Measurements from ENCODE around the gene MEP1A. TPM values are rescaled to one million over a fixed set of nuclear protein-coding genes. Genes with fewer than 3 reads are reported as not detected.
"Not testable (repeated sequence)": the region's sequence is repeated elsewhere in the genome, so short reads cannot be mapped to it uniquely, and the experiment has no call there.

MEP1A gene
- total RNA-seq, 2 donors from 2014 or later, result 38.0 to 207 TPM

DNA sequence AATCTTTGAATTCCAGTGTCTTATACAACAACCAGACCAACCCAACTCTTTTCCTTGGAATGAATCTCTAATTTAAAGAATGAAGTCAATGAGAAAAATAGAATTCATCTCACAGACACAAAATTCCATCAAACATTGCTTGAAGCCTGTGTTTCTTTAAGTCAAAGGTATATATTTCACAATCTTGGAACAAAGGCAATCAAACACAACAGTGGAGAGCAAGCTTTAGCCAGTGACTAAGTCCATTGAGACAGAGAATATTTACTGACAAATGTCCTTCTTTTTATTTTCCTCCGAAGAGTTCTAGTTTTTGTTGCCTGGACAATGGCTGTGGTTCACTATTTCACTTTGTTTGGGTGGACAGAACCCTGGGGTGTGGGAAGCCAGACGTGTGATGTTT, 35.8 kb downstream of the MEP1A start:
- H3K27me3 ChIP-seq, result no peaks in the 10 kb centered on the region
- no peaks in the 10 kb centered on the region for H3K9me3 ChIP-seq
- no peak overlapping the region for H3K9ac ChIP-seq (ENCODE audit: low read depth in 2 of 2, low read length in 2 of 2)
- H3K27ac ChIP-seq, result no peak overlapping the region
- no peak overlapping the region for H3K4me3 ChIP-seq
- no peaks in the 10 kb centered on the region for H3K36me3 ChIP-seq
- H3K4me1 ChIP-seq, result no peaks in the 10 kb centered on the region
- DNase-seq, result no peak
- intact Hi-C loops (cut with DNase I), result no loop called here
- TF ChIP-seq, protein P1, sequence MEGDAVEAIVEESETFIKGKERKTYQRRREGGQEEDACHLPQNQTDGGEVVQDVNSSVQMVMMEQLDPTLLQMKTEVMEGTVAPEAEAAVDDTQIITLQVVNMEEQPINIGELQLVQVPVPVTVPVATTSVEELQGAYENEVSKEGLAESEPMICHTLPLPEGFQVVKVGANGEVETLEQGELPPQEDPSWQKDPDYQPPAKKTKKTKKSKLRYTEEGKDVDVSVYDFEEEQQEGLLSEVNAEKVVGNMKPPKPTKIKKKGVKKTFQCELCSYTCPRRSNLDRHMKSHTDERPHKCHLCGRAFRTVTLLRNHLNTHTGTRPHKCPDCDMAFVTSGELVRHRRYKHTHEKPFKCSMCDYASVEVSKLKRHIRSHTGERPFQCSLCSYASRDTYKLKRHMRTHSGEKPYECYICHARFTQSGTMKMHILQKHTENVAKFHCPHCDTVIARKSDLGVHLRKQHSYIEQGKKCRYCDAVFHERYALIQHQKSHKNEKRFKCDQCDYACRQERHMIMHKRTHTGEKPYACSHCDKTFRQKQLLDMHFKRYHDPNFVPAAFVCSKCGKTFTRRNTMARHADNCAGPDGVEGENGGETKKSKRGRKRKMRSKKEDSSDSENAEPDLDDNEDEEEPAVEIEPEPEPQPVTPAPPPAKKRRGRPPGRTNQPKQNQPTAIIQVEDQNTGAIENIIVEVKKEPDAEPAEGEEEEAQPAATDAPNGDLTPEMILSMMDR (IDR thresholded peaks at IDR 0.05), result no peak

DNA sequence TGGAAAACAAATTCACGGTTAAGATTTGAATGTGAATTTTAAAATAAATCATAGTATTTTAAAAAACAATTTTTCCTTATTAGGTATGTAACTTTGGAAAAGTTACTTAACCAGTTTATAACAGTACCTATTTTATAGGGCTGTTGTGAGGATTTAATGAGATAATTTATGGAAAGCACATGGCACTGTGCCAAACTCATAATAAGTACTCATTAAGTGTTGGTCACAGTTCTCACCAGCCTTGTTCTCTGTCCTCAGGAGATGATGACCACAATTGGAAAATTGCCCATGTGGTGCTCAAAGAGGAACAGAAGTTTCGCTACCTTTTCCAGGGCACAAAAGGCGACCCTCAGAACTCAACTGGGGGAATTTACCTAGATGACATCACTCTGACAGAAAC, 39.6 kb downstream of the MEP1A start:
- Histone ChIP-seq H3K9me3 (no peaks in the 10 kb centered on the region), H3K27ac (no peak overlapping the region), H3K4me1 (no peaks in the 10 kb centered on the region), H3K27me3 (no peaks in the 10 kb centered on the region), H3K36me3 (no peaks in the 10 kb centered on the region), H3K4me3 (no peak overlapping the region), H3K9ac (ENCODE audit: low read depth in 2 of 2, low read length in 2 of 2) (no peak overlapping the region)
- intact Hi-C loops (cut with DNase I), result no loop called here
- DNase-seq, result no peak
- TF ChIP-seq, protein P1 (IDR thresholded peaks at IDR 0.05), result no peak

DNA sequence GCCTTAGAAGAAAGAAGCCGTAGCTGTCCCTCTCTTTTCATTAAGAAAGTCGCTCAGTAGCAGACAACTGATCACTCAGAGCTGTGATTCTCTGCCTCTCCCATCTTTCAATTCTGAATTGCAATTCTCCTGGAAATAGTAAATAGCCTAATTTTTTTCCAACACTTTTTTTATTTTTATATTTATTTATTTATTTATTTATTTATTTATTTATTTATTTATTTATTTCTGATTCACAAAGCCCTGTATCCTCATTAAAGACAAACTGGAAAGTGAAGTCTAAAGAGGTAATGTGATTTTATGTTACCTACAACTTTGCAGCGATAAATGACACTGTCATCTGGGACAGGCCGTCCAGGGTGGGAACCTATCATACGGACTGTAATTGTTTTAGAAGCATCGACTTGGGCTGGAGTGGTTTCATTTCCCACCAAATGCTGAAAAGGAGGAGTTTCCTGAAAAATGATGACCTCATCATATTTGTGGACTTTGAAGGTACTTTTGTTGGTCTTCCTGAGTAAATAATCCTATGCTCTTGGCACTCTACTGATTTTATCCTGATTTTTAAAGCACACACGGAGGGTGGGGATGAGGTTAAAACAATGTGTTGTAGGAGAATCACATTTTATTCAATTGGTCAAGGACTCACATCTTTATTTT, 41.2 kb downstream of the MEP1A start:
- H3K4me1 ChIP-seq; intact Hi-C loops (cut with DNase I); DNase-seq; H3K9ac ChIP-seq (ENCODE audit: low read depth in 2 of 2, low read length in 2 of 2); H3K36me3 ChIP-seq; H3K9me3 ChIP-seq; H3K27me3 ChIP-seq; H3K4me3 ChIP-seq; H3K27ac ChIP-seq: not testable (repeated sequence)

DNA sequence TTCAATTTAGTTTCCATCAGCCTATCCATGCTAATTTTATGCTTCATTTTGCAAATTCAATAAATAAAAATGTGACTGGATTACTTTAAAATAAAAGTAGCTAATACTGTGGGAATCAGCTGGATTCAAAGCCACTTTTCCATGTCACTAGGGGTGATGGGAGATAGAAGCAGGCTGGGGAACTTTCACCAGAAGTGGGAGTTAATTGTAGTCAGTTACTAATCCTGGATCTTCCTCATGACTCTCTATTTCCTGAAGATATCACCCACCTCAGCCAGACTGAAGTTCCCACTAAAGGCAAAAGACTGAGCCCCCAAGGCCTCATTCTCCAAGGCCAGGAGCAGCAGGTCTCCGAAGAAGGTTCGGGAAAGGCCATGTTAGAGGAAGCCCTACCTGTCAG, 41.8 kb downstream of the MEP1A start:
- DNase-seq; H3K4me1 ChIP-seq; H3K9ac ChIP-seq (ENCODE audit: low read depth in 2 of 2, low read length in 2 of 2); H3K36me3 ChIP-seq; H3K4me3 ChIP-seq; H3K9me3 ChIP-seq; intact Hi-C loops (cut with DNase I); H3K27me3 ChIP-seq; H3K27ac ChIP-seq: not testable (repeated sequence)

DNA sequence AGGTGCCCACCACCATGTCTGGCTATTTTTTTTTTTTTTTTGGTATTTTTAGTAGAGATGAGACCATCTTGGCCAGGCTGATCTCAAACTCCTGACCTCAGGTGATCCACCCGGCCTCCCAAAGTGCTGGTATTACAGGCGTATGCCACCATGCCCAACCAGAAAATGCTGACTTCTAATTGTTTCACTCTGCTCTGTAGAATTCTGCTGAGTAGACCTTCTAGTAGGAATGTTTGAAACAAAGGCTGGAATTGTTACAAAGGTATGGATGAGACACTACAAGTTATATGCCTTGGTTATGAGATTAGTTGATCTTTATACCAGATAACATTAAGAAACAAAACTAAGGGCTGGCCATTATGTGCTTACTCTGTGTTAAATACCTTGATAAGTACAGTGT, 44.8 kb downstream of the MEP1A start:
- H3K36me3 ChIP-seq, result no peaks in the 10 kb centered on the region
- TF ChIP-seq, protein P1 (IDR thresholded peaks at IDR 0.05), result no peak
- H3K27me3 ChIP-seq, result no peaks in the 10 kb centered on the region
- no peak for DNase-seq
- intact Hi-C loops (cut with DNase I), result no loop called here
- H3K27ac ChIP-seq, result no peak overlapping the region
- no peaks in the 10 kb centered on the region for H3K9me3 ChIP-seq
- H3K4me1 ChIP-seq, result no peaks in the 10 kb centered on the region
- H3K4me3 ChIP-seq, result no peak overlapping the region
- no peak overlapping the region for H3K9ac ChIP-seq (ENCODE audit: low read depth in 2 of 2, low read length in 2 of 2)

DNA sequence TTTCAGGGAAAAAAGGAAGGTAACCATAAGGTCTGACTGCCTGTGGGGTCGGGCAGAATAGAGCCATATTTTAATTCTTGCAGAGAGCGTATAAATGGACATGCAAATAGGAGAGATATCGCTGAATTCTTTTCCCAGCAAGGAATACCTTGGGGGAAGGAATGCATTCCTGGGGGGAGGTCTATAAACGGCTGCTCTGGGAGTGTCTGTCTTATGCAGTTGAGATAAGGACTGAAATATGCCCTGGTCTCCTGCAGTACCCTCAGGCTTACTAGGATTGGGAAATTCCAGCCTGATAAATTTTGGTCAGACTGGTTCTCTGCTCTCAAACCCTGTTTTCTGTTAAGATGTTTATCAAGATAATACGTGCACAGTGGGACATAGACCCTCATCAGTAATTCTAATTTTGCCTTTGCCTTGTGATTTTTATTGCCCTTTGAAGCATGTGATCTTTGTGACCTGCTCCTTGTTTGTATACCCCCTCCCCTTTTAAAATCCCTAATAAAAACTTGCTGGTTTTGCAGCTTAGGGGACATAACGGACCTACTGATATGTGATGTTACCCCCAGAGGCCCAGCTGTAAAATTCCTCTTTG, 49.2 kb downstream of the MEP1A start:
- H3K27me3 ChIP-seq; H3K36me3 ChIP-seq; H3K27ac ChIP-seq; H3K9me3 ChIP-seq; H3K4me3 ChIP-seq; H3K9ac ChIP-seq (ENCODE audit: low read depth in 2 of 2, low read length in 2 of 2); H3K4me1 ChIP-seq; DNase-seq: not testable (repeated sequence)
- intact Hi-C loops (cut with DNase I), result loop anchor here (10.0 kb wide), 1 partner anchor 462 kb away; the partner anchor contains the start of gene TNFRSF21

DNA sequence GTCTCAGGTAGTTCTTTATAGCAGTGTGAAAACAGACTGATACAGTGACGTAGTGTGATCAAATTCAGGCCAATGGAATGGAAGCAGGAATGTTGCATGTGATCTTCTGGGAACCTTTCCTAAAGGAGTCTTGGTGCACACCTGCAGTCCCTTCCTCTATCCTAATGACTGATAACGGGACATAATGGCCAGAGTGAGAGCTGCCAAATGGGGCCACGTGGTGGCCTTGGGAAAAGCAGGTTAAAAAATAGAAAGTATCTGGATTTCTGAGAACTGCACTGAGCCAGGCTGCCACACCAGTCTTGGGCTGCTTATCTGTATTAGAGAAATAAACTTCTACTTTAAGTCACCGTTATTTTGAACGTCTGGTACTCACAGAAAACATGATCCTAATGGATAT, 51.9 kb downstream of the MEP1A start:
- no peak overlapping the region for H3K4me3 ChIP-seq
- no peaks in the 10 kb centered on the region for H3K27me3 ChIP-seq
- no peaks in the 10 kb centered on the region for H3K36me3 ChIP-seq
- DNase-seq, result no peak
- TF ChIP-seq, protein P1 (IDR thresholded peaks at IDR 0.05), result no peak
- no peaks in the 10 kb centered on the region for H3K9me3 ChIP-seq
- no peak overlapping the region for H3K27ac ChIP-seq
- intact Hi-C loops (cut with DNase I), result loop anchor here (10.0 kb wide), 1 partner anchor 460 kb away; the partner anchor contains the start of gene TNFRSF21
- no peak overlapping the region for H3K9ac ChIP-seq (ENCODE audit: low read depth in 2 of 2, low read length in 2 of 2)
- peaks cover 3% of the 10 kb centered on the region for H3K4me1 ChIP-seq

Data from colonic mucosa (tissue), 4 donors.